Muscle of arm (tissue), 12 donors: ENCODE results near the gene STARD13. TPM values are rescaled to one million over a fixed set of nuclear protein-coding genes. Genes with fewer than 3 reads are reported as not detected.

Experiments used
- DNase-seq: peaks from one replicate; pipeline ENCODE4 v3.0.0-alpha.2; 2013
- polyA plus RNA-seq, 12 donors: library from polyadenylated mRNA; unstranded; fragments of 120-200 nt; gene quantifications; one replicate each; pipeline ENCODE4 v1.2.1, GENCODE V29; 2013; ENCODE audit not compliant: insufficient read length in 12 of 12

STARD13 gene
- polyA plus RNA-seq, 12 donors = 16.8 to 72.0 (median 22.7) TPM

DNA sequence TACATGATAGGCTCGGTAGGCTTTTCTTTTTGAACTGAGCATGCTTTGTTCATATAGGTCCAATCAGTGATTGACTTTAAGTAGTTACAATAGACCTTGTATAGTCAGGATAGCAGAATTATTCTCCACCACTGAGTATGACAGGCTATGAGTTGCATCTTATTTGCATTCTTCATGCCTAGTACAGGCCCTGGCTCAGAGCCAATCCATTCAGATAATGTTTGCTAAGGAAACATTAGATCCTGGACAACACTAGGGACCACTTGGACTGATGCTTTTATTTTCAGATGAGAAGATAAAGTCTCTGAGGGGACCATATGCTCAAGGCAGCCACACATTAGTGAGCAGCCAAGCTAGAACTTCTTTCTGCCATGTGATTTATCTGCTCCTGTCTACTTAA, 135.4 kb downstream of the STARD13 start:
- DNase-seq = no peak

DNA sequence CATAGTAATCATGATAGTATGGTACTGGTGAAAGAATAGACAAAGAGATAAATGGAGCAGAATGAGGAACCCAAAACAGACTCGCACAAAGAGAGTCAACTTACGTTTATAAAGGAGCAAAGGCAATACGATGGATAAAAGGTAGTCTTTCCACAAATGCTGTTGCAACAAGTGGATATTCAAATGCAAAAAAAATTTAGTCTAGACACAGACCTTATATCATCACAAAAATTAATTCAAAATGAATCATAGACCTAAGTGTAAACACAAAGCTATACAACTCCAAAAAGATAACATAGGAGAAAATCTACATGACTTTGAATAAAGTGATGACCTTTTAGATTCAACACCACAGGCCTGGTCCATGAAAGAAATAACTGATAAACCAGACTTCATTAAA, 137.7 kb downstream of the STARD13 start:
- DNase-seq = no peak

DNA sequence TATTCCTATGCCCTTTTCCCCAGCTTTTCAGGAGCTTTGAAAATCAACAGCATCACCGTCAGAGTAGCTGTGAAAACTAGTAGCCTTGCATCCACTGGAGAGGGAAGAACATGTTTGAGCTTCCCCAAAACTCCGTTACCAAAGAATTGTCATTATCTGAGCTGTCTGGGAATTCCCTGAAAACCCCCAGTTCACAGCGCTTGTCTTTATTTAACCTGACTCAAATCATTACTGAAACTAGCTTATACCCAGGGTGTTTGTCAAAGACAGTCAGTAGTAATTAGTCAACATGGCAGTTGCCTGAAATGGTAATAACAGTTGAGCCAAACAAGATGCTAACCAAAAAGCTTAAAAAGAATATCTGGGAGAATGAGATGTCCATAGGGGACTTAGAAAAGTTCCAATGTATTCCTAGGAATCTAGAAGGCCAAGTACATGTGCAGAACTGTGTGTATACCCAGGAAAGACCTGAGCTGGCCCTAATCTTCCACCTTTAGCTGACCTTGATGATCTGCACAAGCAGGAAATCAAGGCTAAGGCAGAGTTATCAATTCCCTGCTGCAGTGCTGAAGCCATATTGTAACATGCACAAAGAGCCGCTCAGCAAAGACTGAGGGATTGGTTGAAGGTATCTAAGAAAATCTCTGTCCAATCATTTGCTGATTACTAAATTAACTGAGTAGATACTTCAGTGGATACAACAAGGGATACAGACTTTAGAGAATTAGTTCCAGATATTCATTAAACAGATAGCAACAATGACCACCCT, 138.5 kb downstream of the STARD13 start:
- DNase-seq = no peak

DNA sequence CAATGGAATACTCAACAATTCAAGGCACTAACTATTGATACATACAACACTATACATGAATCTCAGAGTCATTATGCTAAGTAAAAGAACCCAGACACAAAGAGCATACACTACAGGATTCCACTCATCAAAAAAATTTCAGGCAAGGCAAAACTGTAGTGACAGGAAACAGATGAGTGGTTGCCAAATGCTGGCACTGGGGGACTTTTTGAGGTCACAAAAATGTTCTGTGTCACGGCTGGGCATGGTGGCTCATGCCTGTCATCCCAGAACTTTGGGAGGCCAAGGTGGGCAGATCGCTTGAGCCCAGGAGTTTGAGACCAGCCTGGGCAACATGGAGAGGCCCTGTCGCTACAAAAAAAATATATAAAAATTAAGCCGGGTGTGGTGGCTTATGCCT, 139.9 kb downstream of the STARD13 start:
- no peak for DNase-seq

- DNase-seq = no peak
These were observed 141.2 kb downstream of the STARD13 start for GRCh38 chr13:33144358-33144784.

GRCh38 chr13:33139780-33140535, 145.6 kb downstream of the STARD13 start:
- DNase-seq = peak; percentile 67

DNA sequence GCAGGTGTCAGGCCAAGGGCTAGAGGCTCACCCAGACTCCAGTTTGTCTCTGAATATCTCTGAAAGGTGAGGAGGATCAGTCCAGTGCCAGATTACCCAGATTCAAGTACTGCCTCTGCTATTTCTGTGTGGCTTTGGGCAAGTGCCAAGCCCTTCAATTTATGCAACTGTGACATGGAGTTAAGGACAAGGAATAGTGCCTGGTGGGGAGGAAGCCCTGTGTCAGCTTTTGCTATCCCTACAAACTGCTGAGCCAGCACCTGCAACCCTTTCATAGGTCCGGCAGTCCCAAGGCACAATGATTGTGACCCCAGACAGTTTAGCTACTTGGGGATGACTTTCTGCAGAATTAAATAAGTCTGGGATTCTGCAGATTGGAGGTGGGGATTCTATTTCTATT, 146.4 kb downstream of the STARD13 start:
- DNase-seq = peak; percentile 51

DNA sequence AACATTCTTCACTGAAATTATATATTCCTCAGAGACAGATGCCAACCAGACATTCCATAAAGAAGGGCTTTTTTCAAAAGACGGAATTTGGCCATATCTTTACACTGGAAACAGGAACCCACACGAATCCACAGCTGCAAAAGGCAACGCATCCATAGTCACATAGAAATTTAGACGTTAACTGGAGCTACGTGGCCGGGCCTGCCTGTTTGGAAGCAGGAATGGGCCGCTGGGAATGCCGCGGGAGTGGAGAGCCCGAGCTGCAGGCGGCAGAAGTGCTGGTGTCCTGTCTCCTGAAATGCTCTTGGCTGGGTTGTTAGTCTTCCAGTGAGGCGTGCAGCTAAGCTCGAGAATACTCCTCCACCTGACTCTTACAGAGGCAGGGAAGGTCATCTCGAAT, 147.1 kb downstream of the STARD13 start:
- DNase-seq = no peak

GRCh38 chr13:33137721-33138120, 147.8 kb downstream of the STARD13 start:
- no peak for DNase-seq

- no peak for DNase-seq
These were observed 150.5 kb downstream of the STARD13 start for GRCh38 chr13:33135097-33135496.

DNA sequence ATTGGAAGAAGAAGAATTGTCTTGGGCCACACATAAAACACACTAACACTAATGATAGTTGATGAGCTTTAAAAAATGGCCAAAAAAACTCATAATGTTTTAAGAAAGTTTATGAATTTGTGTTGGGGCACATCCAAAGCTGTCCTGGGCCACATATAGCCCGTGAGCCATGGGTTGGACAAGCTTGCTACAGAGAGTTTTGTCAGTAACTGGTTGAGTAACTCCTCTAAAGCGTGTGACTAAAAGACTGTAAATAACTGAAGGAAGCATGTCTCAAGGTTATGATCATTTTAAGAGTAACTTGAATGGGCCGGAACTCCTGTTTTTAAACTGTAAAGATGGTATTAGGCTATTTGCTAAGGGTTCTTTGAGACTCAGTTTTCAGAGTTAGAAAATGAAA, 151.3 kb downstream of the STARD13 start:
- no peak for DNase-seq

DNA sequence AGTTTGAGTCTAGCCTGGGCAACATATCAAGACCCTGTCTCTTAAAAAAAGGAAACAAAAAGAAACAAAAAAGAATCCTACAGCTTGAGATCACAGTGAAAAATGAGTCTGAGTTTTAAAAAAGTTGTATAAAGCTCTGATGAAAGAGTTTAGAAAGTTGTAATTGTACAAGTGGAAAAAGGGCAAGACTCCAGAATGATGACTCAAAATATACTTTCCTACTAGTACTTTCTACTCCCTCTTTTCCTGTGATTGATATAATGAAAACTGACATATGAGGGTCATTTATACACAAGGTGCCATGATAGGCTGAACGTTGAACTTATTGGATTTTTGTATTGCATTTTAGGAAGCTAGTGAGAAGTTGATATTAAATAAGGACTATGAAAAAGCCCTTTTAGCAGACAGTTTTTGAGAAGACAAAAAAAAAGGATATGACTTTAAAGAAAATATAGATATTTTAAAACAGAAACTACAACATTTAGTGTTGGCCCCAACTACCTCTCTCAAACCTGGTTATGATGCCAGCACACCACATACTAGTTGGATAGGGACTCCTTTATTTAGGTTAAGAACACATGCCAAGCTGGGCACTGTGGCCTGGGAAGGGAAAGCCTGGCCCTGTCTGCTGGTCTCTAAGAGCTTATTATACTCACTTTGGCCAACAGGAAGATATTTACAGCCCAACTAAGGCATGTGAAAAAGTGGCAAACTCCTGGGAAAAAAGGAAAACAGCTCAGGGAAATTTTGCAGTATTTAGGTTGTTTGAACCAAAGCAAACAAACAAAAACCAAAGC, 152.7 kb downstream of the STARD13 start:
- peak; percentile 54 for DNase-seq

GRCh38 chr13:33129886-33130285, 155.7 kb downstream of the STARD13 start:
- DNase-seq = no peak

DNA sequence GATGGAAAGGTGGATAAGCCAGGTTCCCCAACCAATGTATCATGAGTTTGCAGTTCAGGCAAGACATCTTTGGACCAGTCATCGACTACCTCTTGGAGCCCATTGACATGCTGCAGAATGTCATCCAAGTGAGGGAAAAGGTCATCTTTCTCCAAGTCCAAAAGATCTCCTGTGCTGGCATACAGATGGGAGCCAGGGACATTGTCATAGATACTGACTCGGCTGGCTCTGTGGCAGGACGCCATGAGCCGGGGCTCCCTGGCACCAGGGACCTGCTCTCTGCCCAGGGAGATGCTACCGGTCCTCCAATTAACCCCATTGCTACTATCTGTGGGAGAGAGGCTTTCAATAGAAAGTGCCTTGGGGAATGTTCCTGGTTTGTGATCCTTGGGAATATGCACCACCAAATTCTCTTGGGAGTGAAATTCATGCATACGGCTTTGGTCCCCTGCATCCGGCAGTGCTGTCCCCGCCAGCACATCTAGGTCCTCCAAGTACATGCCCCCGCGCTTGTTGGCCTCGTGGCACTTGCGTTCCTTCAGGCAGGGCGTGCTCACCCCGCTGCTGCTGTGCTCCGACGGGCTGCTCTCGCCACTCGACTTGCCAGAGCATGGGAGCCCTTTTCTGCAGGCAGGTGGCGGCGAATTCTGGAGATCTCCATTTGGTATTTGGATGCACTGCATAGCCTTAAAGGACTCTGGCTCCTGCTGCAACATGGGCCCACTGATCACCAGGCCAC, 156.3 kb downstream of the STARD13 start:
- no peak for DNase-seq

DNA sequence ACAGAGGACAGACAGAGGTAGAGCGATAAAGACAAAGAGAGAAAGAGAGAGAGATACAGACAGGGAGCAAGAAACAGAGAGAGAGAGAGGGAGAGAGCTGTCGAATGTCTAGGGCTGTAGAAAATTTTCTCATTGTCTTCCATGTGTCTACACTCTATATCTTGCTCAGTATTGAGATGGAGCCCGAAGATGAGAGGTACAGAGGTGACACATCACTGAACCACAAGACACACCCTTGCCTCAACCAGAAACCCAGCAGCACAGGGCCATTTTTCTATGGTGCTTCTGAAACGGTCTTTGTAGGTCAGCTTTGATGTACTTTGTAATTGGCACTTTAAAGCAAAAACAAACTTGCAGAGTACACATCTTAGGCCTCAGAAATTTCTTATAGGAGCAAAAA, 157.4 kb downstream of the STARD13 start:
- no peak for DNase-seq

GRCh38 chr13:33127009-33127551, 158.5 kb downstream of the STARD13 start:
- DNase-seq = no peak

GRCh38 chr13:33125821-33126570, 159.6 kb downstream of the STARD13 start:
- no peak for DNase-seq

DNA sequence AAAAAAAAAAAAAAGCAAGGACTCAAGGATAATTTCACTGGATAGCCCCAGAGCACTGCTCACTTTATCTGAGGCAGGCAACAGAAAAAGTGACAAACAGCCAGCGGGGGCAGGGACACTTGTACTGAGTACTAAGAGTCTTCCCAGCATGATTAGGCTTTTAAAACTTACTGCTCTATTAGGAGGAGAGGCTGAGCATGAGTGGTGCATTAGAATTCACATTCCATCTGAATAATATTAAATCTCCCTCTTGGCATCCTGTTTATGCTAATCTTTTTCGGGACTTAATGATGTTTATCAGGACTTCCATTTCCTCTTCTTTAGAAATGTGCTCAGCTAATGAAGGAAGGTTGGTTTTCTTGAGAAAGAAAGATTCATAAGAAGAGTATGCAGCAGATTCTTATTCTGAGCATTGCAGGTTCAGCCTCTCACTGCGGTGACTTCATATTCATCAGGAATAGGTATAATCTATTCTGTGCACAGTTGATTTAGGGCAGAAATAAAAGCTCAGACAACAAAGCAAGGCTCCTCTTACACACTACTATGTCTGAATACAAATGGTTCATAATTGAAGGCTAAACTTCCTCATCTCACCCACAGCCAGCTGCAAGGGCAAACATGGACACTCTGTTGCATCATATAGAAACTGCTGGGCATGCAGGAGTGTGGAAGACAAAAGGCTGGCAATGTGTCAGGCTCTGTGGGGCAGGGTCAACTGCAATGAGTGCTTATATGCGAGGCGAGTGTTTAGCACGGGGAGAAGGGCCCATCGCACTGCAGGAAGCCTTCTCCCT, 162.3 kb downstream of the STARD13 start:
- DNase-seq = no peak

DNA sequence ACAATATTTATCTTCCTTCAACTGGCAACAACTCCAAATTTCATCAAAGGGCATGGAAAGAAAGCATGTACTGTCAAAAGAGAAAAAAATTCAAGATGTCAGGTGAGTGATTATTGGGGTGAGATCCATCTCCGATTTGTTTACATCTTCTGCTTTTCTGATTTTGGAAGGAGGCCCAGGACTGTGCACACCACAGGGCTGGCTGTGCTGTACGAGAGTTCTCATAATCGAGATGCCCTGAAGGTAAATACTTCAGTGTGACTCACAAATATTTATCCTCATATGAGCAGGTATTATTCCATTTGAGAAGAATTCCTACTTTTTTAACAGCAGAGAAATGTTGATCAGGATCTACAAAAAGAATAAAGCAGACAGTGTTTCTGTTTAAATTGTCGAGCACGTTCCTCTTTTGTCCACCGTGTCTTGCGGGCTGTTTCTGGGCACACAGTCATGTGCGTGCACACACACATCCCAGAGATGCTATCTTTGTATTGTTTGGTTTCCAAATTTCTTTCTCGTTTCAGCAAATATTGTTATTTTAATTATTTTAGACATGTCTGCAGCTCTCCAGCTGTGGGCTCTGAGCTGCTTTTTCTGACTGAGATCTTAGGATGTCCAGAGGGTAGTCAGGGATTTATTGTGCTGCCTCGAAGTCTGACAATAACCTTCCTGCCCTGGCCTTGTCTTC, 165.6 kb downstream of the STARD13 start:
- DNase-seq = no peak
